Natural killer cell treated with Interleukin-12 subunit alpha and Interleukin-12 subunit beta and Interleukin-15 and Interleukin-18, amount 100 ng/mL, for 72 hours (primary cell): ENCODE measurements around the gene CERS4. TPM values are rescaled to one million over a fixed set of nuclear protein-coding genes. Genes with fewer than 3 reads are reported as not detected.

Experiments used
- ATAC-seq, 2 donors: fragments of 150-1000 bp; cut with Tn5 transposase in 1 of 2; sonication (Bioruptor Pico), chemical (Tn5 transposase) in 1 of 2; 2 replicates each; pipeline ENCODE4 v1.10.0; 2021
- DNase-seq: peaks from one replicate; pipeline ENCODE4 v3.0.0; 2022; ENCODE audit warnings: low spot score
- H3K27ac Mint-ChIP-seq, 2 donors: 1 replicate in 1 of 2; 2 replicates in 1 of 2; pipeline ENCODE4 v1.8.0; 2022; ENCODE audit warnings: mixed read lengths in 2 of 2, mild to moderate bottlenecking in 1 of 2, moderate library complexity in 1 of 2
- H3K27me3 Mint-ChIP-seq, 2 donors: 1 replicate in 1 of 2; 2 replicates in 1 of 2; pipeline ENCODE4 v1.8.0; 2022; ENCODE audit warnings: mixed read lengths in 2 of 2
- H3K36me3 Mint-ChIP-seq: one replicate; pipeline ENCODE4 v1.8.0; 2022; ENCODE audit warnings: mixed read lengths
- H3K4me1 Mint-ChIP-seq, 2 donors: 1 replicate in 1 of 2; 2 replicates in 1 of 2; pipeline ENCODE4 v1.8.0; 2022; ENCODE audit warnings: low read depth in 2 of 2, mixed read lengths in 2 of 2, mild to moderate bottlenecking in 1 of 2
- H3K4me3 Mint-ChIP-seq: one replicate; pipeline ENCODE4 v1.8.0; 2022; ENCODE audit warnings: mixed read lengths
- H3K9me3 Mint-ChIP-seq: 2 replicates; pipeline ENCODE4 v1.8.0; 2022; ENCODE audit warnings: mixed read lengths
- total RNA-seq, 2 donors: library from RNA; stranded (reverse); gene quantifications; one replicate each; pipeline ENCODE4 v1.2.3, GENCODE V29; 2022

CERS4 gene
- total RNA-seq, 2 donors from 2014 or later = 36.8 to 55.8 TPM

DNA sequence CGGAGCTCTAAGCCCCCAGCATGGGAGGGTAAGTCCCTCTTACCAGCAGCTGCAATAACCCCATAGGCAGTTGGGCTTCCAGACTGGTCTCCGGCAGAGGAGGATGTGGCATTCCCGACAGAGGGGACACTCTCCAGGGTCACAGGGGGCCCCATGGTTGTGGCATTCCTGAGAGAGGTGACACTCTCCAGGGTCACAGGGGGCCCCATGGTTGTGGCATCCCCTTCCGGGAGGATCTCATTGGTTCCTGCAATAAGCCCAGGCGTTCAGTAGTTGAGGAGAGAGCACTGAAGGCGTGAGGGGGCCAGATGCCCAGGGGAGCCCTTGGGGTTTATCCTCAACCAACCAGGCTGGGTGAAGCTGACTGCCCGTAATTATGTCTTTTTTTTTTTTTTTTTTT, 93.6 kb downstream of the CERS4 start:
- Mint-ChIP-seq H3K9me3 (no peaks in the 10 kb centered on the region), H3K27ac (no peak overlapping the region)
- no peak for ATAC-seq

DNA sequence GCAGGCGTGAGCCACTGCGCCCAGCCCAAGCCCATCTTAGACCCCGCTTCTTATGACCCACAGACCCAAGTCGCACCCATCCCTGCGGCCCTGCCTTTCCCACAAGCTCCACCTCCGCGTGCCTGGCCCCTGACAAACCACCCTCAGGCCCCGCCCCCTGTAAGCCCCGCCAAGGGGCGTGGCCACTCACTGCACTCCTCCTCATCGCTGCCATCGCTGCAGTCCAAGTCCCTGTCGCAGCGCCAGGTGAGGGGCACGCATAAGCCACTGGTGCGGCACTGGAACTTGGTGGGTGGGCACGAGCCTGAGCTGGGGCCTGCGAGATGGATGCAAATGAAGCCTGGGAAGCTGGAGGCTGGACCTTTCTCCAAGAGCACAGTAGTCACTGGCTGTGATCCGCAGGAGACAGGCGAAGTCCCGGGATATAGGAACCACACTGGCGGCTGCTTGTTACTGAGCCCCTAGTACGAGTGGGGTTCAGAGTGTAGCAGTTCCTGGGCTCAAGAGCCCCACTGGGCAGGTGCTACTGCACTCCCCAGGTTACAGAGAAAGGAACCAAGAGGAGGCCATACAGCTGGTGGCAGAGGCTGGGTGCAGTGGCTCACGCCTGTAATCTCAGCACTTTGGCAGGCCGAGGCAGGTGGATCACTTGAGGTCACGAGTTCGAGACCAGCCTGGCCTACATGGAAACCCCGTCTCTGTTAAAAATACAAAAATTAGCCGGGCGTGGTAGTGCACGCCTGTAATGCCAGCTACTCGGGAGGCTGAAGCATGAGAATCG, 95.9 kb downstream of the CERS4 start:
- H3K27ac Mint-ChIP-seq = no peak overlapping the region
- no peaks in the 10 kb centered on the region for H3K9me3 Mint-ChIP-seq
- DNase-seq (no peak), ATAC-seq (no peak)
- no peaks in the 10 kb centered on the region for H3K36me3 Mint-ChIP-seq
- no peak overlapping the region for H3K4me3 Mint-ChIP-seq
- H3K27me3 Mint-ChIP-seq = no peaks in the 10 kb centered on the region
- H3K4me1 Mint-ChIP-seq = peaks cover 25 to 27% of the 10 kb centered on the region in 2 donors

More for the DNA sequence above, 93.6 kb downstream of the CERS4 start:
- Mint-ChIP-seq H3K27me3 (no peaks in the 10 kb centered on the region), H3K4me1 (peaks cover 17 to 21% of the 10 kb centered on the region in 2 donors), H3K4me3 (no peak overlapping the region), H3K36me3 (no peaks in the 10 kb centered on the region)
- DNase-seq = no peak

DNA sequence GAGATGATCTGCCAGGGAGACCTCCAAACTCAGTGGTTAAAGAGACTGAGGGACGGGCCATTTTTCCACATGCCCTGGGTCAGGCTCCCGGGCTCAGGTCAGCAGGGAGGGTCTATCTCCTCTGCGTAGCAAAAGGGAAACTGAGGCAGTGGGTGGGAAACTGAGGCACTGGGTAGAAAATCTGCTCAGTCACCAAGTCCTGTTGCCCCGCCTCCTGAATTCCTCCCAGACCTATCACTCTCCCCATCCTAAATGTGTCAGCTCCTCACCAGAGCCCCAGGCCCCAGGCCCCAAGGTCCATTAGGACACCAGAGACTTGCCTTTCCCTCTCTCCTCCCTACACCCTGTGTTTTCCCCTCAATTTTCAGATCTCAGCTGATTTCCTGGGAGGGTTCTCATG, 96.6 kb downstream of the CERS4 start:
- peak overlapping the region; percentile 79 for H3K4me3 Mint-ChIP-seq
- no peaks in the 10 kb centered on the region for H3K36me3 Mint-ChIP-seq
- H3K27me3 Mint-ChIP-seq = no peaks in the 10 kb centered on the region
- DNase-seq (no peak), ATAC-seq (no peak)
- peak overlapping the region; percentile 68 to 86 for H3K27ac Mint-ChIP-seq
- H3K4me1 Mint-ChIP-seq = peaks cover 25 to 27% of the 10 kb centered on the region in 2 donors
- H3K9me3 Mint-ChIP-seq = no peaks in the 10 kb centered on the region

DNA sequence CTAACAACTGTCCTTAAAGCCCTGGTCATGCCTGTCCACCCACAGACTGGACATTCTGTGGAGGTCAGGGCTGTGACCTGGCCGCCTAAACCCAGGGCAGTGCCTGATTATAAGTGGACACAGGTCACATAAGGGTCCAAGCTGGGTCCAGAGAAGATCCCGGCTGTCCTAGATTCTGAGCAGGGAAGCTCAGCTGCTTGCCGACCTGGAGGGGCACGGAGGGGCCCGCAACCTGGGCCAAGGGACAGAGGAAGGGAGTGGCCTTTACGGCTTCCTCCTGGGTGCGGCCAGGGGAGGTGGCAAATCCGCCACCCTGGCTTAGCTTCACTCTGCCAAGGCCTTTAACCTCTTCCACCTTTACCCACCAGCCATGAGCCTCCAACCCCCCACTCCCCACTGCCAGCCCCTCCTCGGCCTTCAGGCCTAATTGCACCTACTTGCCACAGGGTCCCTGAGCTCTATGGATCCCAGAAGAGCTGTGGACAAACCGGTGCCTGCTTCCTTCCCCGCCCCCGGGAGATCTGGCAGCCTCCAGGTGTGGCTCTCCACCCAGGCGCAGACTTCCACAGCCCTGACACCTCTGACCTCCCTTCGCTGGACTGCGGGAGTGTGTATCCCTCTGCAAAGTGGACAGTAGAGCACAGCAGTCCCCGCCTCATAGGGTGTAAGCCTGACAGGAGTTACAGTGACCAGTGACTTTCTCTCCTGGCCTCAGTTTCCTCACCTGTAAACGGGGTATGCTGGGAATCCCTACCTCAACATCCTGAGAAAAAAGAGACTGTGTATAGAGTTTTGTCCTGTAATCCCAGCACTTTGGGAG, 97.3 kb downstream of the CERS4 start:
- DNase-seq (no peak), ATAC-seq (no peak)
- no peaks in the 10 kb centered on the region for H3K9me3 Mint-ChIP-seq
- no peaks in the 10 kb centered on the region for H3K36me3 Mint-ChIP-seq
- peak overlapping the region; percentile 68 to 86 for H3K27ac Mint-ChIP-seq
- H3K4me3 Mint-ChIP-seq = peak overlapping the region; percentile 79
- peaks cover 25 to 27% of the 10 kb centered on the region in 2 donors for H3K4me1 Mint-ChIP-seq
- no peaks in the 10 kb centered on the region for H3K27me3 Mint-ChIP-seq

DNA sequence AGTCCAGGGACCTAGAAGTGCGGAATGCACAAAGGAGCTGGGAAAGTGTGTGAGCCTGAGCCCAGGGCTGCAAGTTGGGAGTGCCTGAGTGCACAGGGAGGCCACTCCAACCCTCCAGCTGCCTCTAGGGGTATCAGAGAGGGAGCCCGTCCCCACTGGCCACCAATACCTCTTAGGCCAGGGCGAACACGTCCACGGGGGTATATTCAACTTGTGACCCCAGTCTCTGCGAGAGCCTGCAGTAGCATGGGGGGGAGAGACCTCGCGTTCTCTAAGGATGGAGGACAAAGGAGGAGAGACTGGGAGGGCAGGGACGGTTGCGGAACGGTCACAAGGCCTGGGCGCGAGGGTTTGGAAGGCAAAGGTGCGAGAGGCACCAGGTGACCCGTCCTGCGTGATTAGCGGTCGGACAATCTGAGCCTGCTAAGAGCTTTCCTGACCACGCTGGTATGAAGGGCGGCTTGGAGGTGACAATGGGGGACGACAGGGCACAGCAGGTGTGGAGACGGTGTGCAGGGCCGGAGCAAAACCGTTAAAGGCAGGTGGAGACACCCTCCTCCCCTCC, 98.3 kb downstream of the CERS4 start:
- Mint-ChIP-seq H3K27me3 (no peaks in the 10 kb centered on the region), H3K27ac (peak overlapping the region; percentile 68 to 86), H3K36me3 (no peaks in the 10 kb centered on the region), H3K9me3 (no peaks in the 10 kb centered on the region), H3K4me3 (peak overlapping the region; percentile 79), H3K4me1 (peaks cover 25 to 27% of the 10 kb centered on the region in 2 donors)
- ATAC-seq = no peak
- DNase-seq = no peak

DNA sequence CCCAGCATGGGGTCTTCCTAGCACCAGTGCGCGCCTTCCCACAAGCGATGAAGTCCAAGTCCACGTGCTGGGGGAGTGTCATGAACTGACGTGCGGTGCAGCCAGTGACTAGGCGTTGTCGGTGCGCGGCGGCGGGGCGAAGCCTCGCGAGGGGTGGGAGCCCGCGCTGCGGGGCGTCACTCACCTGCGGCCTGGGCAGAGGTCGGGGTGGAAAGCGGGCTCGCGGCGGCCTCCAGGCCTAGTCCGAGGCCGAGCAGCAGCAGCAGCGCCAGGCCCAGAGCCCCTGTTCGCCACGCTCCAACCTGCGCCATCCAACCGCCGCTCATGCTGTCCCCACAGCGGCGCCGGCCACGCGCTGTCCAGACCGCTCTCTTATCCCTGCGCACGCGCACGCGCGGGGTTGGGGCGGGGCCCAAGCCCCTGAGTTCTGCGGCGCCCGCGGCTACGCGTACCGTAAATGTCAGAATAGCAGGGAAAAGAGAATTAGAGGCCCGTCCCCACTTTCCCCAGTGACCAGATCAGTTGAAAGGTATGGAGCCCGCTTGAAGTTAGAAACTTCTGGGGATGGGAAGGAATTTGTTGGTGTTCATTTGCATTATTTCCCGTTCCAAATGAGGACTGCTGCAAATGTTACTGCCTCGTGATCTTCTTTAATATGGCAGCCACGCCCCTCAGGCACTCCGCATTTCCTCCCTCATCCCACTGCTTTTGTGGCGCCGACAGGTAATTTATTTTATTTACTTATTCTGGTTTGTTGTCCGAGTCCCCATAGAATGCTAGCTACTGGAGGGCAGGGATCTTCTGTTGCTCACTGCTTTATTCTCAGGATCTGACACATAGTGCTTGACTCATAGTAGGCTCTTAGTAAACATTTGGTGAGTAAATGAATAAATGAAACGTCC, 99.0 kb downstream of the CERS4 start, which contains the start of gene CD320:
Gene CD320 (minus strand): TSS at position 394 of the 902 bp plus-strand sequence. CDS start 68 bp downstream, at position 326.
- H3K4me3 Mint-ChIP-seq = peak within 1 kb of the TSS; percentile 79
- ATAC-seq = peak; percentile 94 to 97
- no peaks in the 10 kb centered on the region for H3K9me3 Mint-ChIP-seq
- H3K27ac Mint-ChIP-seq = peak within 1 kb of the TSS; percentile 68 to 86
- H3K36me3 Mint-ChIP-seq = no peaks in the 10 kb centered on the region
- H3K27me3 Mint-ChIP-seq = no peaks in the 10 kb centered on the region
- H3K4me1 Mint-ChIP-seq = peaks cover 25 to 27% of the 10 kb centered on the region in 2 donors
- peak; percentile 93 for DNase-seq

DNA sequence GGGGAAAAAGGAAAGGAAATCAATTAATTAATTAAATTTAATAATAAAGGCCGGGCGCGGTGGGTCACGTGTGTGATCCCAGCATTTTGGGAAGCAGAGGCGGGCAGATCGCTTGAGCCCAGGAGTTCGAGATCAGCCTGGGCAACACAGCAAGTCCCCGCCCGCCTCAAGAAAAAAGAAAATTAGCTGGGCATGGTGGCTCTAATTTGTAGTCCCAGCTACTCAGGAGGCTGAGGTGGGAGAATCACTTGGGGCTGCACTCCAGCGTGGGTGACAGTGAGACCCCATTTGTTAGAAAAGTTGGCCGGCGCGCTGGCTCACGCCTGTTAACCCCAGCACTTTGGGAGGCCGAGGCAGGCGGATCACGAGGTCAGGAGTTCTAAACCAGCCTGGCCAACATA, 99.7 kb downstream of the CERS4 start:
- Mint-ChIP-seq H3K4me3 (peak overlapping the region; percentile 79), H3K36me3 (no peaks in the 10 kb centered on the region), H3K27ac (peak overlapping the region; percentile 68 to 86), H3K4me1 (peaks cover 25 to 27% of the 10 kb centered on the region in 2 donors), H3K27me3 (no peaks in the 10 kb centered on the region), H3K9me3 (no peaks in the 10 kb centered on the region)
- DNase-seq = no peak
- no peak for ATAC-seq

DNA sequence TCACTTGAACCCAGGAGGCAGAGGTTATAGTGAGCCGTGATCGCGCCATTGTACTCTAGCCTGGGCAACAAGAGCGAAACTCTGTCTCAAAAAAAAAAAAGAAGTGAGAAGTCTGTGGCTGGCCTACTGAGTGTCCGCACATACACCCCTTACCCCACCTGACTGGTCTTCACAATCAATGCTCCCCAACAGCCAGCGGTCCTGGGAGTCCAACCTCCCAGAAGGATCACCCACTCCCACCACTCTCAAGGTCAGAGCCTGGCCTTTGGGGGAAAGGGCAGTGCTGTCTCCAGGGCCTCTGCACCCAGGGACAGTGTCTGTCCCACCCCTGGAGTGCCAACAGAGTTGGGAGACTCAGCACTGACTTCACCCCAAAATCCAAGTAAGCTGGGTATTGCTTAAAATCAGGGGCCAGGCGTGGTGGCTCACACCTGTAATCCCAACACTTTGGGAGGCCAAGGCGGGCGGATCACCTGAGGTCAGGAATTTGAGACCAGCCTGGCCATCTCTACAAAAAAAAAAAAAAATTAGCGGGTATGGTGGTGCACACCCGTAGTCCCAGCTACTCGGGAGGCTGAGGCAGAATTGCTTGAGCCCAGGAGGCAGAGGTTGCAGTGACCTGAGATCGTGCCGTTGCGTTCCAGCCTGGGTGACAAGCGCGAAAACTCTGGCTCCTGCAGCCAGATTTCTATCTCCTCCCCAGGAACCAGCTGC, 101.3 kb downstream of the CERS4 start:
- DNase-seq = no peak
- H3K4me1 Mint-ChIP-seq = peaks cover 24 to 25% of the 10 kb centered on the region in 2 donors
- H3K27ac Mint-ChIP-seq = no peak overlapping the region
- H3K36me3 Mint-ChIP-seq = no peaks in the 10 kb centered on the region
- ATAC-seq = no peak
- no peak overlapping the region for H3K4me3 Mint-ChIP-seq
- no peaks in the 10 kb centered on the region for H3K27me3 Mint-ChIP-seq
- H3K9me3 Mint-ChIP-seq = no peaks in the 10 kb centered on the region

DNA sequence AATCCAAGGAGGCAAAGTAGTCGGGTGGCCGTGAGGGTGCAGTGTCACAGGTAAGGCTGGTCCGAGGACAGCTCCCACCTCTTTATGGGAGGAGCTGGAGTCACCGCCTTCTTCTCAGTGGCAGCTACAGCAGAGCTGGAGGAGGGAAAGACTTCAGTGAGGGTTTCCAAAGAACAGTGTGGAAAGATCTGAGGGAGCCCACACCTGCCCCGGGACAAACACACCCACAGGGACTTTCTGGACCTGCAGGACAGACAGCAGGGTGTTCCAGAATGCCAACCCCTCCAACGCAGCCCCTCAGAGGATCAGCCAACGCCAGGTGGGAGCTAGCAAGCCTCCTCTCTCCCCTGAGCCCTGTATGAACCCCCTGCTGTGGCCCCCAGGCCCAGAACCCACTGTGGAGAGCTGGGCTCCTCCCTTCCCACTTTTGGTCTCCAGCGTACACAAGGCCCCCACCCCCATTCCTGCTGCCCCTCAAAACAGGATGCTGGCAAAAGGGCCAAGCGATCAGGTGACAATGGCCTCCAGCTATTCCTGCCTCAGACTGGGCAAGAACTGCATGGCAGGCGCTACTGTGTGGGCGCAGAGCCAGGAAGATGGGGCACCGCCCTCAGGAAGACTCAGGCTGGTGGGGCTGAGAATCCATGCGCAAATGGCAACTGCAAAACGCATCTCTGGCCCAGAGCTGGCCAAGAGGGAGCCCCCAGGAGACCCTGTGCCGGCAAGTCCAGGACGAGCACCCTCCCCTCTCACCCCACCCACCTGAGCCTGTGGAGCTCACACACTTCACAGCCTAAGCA, 102.5 kb downstream of the CERS4 start:
- H3K27me3 Mint-ChIP-seq = no peaks in the 10 kb centered on the region
- H3K4me3 Mint-ChIP-seq = no peak overlapping the region
- ATAC-seq (no peak), DNase-seq (no peak)
- no peaks in the 10 kb centered on the region for H3K36me3 Mint-ChIP-seq
- H3K9me3 Mint-ChIP-seq = no peaks in the 10 kb centered on the region
- peaks cover 15 to 18% of the 10 kb centered on the region in 2 donors for H3K4me1 Mint-ChIP-seq
- H3K27ac Mint-ChIP-seq = no peak overlapping the region
